Midbrain (tissue), 1 donor: ENCODE results near the gene DOCK3.
"Not testable (repeated sequence)": the region's sequence is repeated elsewhere in the genome, so short reads cannot be mapped to it uniquely, and the experiment has no call there.

ENCODE experiments used
- DNase-seq: peaks from one replicate; lab custom pipeline; 2025; lab: John Stamatoyannopoulos, UW

DOCK3 gene

DNA sequence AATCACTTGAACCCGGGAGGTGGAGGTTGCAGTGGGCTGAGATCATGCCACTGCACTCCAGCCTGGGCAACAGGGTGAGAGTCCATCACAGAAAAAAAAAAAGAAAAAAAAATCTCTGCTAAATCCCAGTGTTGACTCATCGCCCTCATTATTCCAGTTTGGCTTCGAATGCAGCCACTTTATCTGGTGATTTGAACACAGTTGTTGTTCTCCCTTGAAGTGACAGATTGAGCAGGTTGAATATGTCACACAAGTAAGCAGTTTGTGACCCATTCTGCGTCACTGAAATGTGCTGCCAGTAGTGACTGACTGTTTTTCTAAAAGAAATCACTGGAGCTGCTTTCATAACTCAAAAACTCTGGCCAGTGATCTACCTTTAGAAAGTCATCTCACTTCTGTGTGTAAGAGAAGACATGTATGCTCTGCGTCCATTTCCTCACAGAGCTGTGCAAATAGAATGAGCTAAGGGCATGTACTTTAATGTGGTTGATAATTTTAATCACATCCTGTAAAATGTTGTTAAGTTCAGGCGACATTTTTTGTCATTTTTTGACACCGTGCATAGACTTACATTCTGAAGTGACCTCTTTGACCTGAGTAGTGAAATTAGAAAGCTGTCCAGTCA lies 12.5 kb downstream of the DOCK3 start:
- DNase-seq: no peak

DNA sequence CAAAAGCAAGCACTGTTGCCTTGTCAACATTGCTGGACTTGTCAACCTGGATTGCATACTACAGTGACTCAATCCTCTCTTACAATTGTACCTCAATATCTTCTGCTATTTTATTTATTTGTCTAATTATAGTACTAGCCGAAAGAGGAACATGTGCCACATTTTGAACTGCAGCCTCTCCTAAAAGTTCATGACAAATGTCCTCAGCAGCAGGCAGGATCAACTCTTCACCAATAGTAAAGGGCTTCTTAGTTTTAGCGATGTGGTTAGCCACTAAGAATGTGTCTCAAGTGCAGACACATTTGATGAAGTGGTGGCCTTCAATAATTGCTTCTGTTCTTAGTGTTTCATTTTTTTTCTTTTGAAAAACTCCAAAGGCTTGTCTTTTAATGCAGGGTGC lies 13.2 kb downstream of the DOCK3 start:
- no peak for DNase-seq

DNA sequence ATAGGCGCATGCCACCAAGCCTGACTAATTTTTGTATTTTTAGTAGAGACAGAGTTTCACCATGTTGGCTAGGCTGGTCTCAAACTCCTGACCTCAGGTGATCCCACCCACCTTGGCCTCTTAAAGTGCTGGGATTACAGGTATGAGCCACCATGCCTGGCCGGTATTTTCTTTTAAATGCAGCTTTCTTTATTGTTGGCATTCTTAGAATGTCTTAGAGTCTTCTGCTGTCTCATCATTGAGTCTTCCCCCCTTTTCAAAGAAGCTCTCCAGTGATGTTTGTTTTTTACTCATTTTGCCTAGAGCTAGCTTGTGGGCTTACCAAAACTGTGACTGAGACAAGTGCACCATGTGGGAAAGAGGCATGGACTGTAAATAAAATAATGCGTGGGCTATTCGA lies 13.9 kb downstream of the DOCK3 start:
- not testable (repeated sequence) for DNase-seq

DNA sequence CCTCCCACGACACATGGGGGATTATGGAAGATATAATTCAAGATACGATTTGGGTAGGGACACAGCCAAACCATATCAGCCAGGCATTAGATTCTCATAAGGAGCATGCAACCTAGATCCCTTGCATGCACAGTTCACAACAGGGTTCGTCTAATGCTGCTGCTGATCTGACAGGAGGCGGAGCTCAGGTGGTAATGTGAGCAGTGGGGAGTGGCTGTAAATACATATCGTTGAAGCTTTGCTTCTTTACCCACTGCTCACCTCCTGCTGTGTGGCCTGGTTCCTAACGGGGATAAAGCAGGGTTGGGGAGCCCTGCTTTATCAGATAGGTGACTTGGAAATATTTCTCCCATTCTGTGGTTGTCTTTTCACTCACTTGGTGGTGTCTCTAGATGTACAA lies 14.8 kb downstream of the DOCK3 start:
- DNase-seq: no peak

DNA sequence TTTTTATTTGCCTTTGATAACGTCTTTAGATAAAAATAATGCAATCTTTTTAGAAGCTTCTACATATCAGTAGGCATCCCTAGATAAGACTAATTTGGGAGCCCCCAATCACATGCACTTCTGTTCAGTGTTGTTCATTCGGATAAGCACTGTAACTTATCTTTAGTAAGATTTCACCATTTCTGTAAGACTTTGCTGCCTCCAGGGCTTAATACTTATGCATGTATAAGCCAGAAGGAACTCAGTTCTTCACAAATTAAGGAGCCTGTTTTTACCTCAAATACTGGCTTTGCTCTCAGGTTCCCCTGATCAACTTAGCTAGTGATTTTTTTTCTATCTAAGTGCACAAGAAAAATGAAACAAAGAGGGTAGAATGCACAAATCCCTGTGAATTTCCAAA lies 20.3 kb downstream of the DOCK3 start:
- DNase-seq: no peak

DNA sequence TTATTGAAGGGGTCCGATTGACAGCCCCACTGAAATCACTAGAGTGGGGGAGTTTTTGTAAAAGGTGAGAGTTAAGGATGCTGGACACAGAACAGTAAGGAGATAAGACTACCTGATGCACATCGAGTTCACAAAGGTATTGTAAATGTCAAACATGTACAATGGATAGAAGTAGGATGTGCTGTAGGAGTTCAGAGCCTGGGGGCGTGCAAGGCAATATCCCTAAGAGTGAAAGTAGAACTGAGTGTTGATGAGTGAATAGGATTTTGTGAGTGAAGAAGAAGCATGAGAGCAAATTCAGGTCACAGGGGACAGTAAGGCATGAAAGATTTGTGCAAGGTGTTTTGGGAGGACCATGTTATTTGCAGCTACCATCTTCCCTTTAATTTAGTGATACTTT lies 21.5 kb downstream of the DOCK3 start:
- DNase-seq: no peak

DNA sequence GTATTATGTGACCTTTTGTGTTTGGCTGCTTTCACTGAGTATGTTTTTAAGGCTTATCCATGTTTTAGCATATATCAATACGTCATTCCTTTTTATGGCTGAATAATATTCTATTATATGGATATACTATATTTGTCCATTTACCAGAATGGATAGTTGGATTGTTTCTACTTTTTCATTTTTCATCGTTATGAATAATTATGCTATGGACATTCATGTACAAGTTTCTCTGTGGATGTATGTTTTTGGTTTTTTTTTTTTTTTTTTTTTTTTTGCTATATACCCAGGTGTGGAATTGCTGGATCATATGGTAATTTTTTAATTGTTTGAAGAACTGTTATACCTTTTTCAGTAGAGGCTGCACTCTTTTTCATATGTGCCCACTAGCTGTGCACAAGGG lies 23.5 kb downstream of the DOCK3 start:
- no peak for DNase-seq

DNA sequence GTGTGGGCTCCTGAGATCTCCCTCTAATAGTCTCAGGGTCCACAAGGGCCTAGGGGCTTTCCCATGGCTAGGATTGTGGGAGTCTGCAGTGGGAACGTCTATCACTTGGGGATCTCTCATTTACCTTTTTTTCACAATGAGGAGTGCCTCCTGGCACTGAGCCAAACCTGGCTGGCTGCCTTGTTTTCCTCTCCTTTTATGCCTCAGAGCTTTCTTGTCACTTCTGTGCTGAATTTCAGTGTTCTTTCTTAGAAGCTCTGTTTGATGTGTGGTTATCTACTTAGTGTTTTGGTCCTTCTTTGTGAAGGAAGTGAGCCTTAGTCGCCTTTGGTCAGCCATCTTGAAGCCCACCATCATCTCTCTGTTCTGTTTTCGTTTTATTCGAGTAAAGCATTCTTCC lies 33.9 kb downstream of the DOCK3 start:
- DNase-seq: no peak

DNA sequence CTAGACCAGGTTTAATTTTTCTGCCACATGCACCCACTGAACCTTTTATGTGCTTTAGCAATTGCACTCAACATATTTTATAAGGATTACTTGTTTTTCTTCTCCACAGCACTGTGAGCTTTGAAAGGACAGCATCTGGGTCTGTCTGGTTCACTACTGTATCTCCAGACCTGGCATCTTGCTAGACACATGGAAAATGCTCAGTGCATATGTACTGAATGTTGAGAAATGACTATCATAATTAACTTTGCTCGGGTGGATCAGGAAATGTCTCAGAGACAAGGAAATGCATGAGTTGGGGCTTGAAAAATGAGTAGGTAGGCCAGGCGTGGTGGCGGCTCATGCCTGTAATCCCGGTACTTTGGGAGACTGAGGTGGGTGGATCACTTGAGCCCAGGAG lies 40.2 kb downstream of the DOCK3 start:
- no peak for DNase-seq

DNA sequence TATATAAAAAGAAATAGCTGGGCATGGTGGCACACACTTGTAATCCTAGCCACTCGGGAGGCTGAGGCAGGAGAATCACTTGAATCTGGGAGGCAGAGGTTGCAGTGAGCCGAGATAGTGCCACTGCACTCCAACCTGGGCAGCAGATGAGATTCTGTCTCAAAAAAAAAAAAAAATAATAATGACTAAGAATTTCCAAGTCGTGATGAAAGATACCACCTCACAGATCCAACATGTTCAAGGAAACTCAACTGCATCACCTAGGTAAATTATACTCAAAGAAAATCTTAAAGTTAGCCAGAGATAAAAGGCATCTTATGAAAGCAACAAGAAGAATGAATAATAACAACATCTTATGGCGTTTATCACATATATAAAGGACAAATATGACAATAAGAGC lies 50.1 kb downstream of the DOCK3 start:
- no peak for DNase-seq

DNA sequence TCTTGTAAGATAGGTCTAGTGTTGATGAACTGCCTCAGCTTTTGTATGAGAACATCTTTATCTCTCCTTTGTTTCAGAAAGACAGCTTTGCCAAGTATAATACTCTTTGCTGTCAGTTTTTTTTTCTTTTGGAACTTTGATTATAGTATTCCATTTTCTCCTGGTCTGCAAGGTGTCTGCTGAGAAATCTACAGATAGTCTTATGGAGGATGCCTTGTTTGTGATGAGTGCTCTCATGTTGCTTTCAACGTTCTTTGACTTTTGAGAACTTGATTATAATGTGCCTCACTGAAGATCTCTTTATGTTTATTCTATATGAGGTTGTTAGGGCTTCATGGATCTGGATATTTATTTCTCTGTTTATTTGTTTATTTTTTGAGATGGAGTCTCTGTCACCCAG lies 60.3 kb downstream of the DOCK3 start:
- no peak for DNase-seq

DNA sequence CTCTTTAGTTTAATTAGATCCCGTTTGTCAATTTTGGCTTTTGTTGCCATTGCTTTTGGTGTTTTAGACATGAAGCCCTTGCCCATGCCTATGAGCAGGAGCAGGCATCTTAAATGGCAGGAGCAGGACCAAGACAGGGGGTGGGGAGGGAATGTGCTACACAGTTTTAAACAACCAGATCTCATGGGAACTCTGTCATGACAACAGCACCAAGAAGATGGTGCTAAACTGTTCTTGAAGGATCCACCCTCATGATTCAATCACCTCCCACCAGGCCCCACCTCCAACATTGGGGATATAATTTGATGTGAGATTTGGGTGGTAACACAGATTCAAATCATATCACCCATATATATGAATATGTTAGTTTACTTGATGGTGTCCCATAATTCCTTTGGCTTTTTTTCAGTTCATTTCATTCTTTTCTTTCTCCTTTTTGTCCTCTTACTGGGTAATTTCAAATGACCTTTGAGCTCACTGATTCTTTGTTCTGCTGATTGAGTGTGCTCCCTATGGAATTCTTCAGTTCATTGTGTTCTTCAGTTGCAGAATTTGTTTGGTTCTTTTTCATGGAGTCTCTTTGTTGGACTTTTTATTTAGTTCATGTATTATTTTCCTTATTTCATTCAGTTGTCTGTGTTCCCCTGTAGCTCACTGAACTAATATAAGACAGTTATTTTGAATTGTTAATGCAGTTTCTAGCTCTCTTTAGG lies 62.6 kb downstream of the DOCK3 start:
- DNase-seq: no peak

DNA sequence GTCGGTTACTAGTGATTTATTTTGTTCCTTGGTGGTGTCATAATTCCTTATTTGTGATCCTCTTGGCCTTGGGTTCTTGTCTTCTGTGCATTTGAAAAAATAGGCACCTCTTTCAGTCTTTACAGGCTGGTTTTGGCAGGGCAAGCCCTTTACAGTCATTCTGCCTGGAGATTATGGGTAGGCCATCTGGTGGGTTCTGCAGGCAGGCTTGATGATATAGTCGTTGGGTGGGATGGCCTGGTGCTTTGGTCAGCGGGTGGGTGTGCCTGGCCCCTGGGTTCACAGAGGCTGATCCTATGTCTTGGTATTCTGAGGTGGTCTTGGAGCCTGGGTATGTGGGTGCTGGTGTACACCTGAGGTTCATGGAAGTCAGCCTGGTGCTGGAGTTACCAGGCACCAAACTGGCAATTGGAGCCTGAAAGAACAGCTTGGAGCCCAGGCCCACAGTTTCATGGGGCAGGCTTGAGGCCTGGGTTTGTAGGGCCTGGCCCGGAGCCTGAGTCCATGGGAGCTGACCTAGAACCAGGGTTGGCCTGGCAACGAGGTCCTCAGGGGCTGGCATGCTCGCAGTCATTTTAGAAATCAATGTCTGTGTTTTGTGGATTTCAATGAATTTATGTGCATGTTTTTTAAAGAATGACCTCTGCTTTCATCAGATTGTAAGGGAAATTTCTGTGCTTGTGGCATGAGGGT lies 63.3 kb downstream of the DOCK3 start:
- DNase-seq: no peak

DNA sequence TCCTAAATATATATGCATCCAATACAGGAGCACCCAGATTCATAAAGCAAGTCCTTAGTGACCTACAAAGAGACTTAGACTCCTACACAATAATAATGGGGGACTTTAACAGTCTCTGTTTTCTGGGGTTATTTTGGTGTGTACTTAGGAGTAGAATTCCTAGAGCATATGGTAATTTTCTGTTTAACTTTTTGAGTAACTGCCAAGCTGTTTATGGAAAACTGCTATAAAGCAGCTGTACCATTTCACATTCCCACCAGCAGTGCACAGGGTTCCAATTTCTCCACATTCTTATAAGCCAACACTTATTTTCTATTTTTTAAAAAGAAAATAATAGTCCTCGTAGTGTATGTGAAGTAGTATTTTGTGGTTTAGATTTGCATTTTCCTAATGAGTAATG lies 68.9 kb downstream of the DOCK3 start:
- DNase-seq: no peak

DNA sequence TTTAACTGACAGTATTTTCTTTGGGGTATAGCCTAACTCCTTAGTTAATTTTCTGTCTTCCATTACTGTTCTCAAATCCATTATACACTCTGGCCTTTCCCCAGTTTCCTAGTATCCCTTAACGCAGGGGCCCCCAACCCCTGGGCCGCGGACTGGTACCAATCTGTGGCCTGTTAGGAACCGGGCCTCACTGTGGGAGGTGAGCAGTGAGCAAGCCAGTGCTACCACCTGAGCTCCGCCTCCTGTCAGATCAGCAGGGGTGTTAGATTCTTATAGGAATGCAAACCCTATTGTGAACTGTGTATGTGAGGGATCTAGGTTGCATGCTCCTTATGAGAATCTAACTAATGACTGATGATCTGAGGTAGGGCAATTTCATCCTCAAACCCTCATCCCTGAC lies 75.1 kb downstream of the DOCK3 start:
- DNase-seq: no peak

DNA sequence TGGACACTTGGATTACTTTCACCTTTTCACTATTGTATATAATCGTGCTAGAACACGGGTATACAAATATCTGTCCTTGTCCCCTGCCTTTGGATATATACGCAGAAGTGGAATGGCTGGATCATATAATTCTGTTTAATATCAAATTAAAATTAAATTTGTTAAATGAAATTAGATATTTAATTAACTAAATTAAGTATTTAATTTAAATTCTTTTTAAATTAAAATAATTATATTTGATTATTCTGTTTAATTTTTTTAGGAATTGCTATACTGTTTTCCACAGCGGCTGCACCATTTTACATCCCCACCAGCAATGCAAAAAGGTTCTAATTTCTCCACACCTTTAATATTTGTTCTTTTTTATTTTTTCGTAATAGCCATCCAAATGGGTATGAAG lies 84.3 kb downstream of the DOCK3 start:
- no peak for DNase-seq

DNA sequence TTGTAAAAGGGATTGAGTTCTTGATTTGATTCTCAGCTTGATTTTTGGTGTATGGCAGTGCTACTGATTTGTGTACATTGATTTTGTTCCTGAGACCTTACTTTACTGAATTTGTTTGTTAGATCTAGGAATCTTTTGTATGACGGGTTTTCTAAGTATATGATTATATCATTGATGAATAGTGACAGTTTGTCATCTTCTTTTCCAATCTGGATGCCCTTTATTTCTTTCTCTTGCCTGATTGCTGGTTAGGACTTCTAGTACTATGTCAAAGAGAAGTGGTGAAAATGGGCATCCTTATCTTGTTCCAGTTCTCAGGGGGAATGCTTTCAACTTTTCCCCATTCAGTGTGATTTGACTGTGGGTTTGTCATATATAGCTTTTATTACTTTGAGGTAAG lies 103.0 kb downstream of the DOCK3 start:
- DNase-seq: no peak

DNA sequence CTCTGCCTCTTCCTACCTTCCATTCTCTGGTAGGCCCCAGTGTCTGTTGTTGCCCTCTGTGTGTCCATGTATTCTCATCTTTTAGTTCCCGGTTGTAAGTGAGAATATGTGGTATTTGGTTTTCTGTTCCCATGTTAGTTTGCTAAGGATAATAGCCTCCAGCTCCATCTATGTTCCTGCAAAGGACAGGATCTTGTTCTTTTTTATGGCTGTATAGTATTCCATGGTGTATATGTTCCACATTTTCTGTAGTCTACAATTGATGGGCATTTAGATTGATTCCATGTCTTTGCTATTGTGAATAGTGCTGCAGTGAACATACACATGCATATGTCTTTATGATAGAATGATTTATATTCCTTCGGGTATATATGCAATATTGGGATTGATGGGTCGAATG lies 107.0 kb downstream of the DOCK3 start:
- not testable (repeated sequence) for DNase-seq

DNA sequence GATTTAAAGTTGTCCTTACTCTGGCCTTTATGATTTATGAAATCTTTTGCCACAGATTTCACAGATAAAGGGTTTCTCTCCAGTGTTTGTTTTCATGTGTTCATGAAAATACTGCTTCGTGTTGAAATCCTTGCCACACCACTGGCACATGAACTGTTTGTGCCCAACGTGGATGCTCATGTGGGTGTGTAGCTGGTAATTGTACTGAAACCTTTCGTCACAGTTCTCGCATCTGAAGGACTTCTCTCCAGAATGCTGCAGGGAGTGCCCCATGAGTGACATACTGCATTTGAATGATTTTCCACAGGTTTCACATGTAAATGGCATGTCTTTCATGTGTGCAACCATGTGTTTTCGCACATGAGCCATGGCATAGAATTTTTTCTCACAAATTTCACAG lies 111.9 kb downstream of the DOCK3 start:
- DNase-seq: no peak

DNA sequence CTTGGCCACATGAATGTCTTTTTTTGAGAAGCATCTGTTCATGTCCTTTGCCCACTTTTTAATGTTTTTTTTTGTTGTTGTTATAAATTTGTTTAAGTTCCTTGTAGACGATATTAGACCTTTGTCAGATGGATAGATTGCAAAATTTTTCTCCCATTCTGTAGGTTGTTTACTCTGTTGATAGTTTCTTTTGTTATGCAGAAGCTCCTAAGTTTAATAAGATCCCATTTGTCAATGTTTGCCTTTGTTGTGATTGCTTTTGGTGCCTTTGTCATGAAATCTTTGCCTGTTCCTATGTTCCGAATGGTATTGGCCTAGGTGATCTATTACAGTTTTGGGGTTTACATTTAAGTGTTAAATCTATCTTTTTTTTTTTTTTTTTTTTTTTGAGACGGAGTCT lies 116.2 kb downstream of the DOCK3 start:
- DNase-seq: not testable (repeated sequence)

DNA sequence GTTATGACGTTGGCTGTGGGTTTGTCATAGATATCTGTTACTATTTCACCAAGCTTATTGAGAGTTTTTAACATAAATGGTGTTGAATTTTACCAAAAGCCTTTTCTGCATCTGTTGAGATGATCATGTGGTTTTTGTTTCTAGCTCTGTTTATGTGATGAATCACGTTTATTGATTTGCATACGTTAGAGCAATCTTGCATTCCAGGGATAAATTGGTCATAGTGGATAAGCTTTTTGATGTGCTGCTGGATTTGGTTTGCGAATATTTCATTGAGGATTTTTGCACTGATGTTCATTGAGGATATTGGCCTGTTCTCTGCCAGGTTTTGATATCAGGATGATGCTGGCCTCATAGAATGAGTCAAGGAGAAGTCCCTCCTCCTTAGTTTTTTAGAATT lies 117.8 kb downstream of the DOCK3 start:
- DNase-seq: no peak

DNA sequence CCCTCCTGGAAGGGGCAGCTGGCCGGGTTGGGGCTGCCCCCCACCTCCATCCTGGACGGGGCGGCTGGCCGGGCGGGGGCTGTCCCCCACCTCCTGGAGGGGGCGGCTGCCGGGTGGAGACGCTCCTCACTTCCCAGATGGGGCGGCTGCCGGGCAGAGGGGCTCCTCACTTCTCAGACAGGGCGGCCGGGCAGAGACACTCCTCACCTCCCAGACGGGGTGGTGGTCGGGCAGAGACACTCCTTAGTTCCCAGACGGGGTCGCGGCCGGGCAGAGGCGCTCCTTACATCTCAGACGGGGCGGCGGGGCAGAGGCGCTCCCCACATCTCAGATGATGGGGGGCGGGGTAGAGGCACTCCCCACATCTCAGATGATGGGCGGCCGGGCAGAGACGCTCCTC lies 129.1 kb downstream of the DOCK3 start:
- DNase-seq: not testable (repeated sequence)

DNA sequence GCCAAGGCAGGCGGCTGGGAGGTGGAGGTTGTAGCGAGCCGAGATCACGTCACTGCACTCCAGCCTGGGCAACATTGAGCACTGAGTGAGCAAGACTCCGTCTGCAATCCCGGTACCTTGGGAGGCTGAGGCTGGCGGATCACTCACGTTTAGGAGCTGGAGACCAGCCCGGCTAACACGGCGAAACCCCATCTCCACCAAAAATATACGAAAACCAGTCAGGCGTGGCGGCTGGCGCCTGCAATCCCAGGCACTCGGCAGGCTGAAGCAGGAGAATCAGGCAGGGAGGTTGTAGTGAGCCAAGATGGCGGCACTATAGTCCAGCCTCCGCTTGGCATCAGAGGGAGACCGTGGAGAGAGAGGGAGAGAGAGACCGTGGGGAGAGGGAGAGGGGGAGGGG lies 129.6 kb downstream of the DOCK3 start:
- DNase-seq: not testable (repeated sequence)

DNA sequence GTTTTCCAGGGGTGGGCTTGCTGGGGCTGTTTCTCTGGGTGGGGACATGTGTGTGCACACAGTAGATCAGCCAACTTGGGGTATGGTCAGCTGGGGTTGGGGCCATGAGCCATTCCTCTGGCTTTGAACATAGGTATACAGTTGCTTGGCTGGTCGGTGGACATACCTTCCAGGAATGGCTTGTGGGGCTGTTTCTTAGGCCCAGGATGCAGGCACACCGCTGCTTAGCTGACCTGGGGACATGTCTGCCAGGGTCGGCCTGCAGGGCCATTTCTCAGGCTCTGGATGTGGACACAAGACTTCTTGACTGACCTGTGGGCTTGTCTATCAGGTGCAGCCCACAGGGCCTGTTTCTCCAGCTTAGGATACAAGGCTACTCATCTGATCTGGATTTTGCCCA lies 130.6 kb downstream of the DOCK3 start:
- DNase-seq: no peak
